SU-DHL-6 (cell line): ENCODE measurements around the gene SLC2A1.

ENCODE experiments used
- EZH2phosphoT487 ChIP-seq: fragments of 200-600 bp; sonication (generic), shearing (Covaris generic); conservative IDR thresholded peaks from 2 replicates; pipeline ENCODE4 v1.6.1; 2018; ENCODE audit warnings: mild to moderate bottlenecking, antibody characterized with exemption, low read length, moderate library complexity, mixed read lengths
- TF ChIP-seq, protein P1 (sequence below): fragments of 200-600 bp; sonication (generic); IDR thresholded peaks from one replicate; pipeline ENCODE4 v1.5.1; 2017; ENCODE audit warnings: antibody characterized with exemption, mild to moderate bottlenecking, low read length, moderate library complexity; ENCODE audit not compliant: insufficient read depth, poor library complexity, severe bottlenecking

DNA sequence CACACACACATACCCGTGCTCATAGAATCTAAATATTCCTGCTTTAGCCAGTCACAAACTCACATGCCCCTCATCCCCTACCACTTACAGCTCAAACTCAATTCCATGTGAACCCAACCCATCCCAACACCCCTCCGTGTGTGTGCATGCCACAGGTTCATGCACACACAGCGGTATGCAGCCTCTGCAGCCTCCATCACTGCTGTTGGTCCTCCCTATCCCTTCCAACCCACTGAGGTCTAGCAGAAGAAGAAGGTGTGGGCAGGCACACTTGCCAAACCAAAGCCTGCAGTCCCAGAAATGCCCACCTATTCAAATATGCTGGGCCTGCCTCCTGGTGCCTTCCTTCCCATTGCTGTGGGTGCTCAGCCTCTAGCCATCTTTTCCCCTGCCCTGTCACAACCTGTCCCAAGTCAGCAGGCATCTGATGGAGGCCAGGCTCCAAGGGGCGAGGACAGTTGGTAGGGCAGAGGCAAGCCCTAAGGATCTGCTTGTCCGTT, 26.2 kb downstream of the SLC2A1 start:
- TF ChIP-seq, protein P1, sequence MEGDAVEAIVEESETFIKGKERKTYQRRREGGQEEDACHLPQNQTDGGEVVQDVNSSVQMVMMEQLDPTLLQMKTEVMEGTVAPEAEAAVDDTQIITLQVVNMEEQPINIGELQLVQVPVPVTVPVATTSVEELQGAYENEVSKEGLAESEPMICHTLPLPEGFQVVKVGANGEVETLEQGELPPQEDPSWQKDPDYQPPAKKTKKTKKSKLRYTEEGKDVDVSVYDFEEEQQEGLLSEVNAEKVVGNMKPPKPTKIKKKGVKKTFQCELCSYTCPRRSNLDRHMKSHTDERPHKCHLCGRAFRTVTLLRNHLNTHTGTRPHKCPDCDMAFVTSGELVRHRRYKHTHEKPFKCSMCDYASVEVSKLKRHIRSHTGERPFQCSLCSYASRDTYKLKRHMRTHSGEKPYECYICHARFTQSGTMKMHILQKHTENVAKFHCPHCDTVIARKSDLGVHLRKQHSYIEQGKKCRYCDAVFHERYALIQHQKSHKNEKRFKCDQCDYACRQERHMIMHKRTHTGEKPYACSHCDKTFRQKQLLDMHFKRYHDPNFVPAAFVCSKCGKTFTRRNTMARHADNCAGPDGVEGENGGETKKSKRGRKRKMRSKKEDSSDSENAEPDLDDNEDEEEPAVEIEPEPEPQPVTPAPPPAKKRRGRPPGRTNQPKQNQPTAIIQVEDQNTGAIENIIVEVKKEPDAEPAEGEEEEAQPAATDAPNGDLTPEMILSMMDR: no peak
- TF ChIP-seq EZH2phosphoT487: no peak
